Measurements from ENCODE around the gene AP3D1. TPM values are rescaled to one million over a fixed set of nuclear protein-coding genes. Genes with fewer than 3 reads are reported as not detected.

AP3D1 gene
- total RNA-seq, 3 donors from 2014 or later = 91.9 to 109 (median 108) TPM

GRCh38 chr19:2058570-2059421, 92.6 kb downstream of the AP3D1 start:
- Mint-ChIP-seq H3K4me3 (no peak overlapping the region), H3K27me3 (ENCODE audit: low read depth) (no peaks in the 10 kb centered on the region), H3K36me3 (ENCODE audit: insufficient read depth) (no peaks in the 10 kb centered on the region), H3K4me1 (ENCODE audit: low read depth) (peaks cover 59% of the 10 kb centered on the region), H3K9me3 (no peaks in the 10 kb centered on the region)
- ATAC-seq (no peak), DNase-seq (no peak)

GRCh38 chr19:2057484-2058469, 93.6 kb downstream of the AP3D1 start:
- ATAC-seq = no peak
- Mint-ChIP-seq H3K4me3 (no peak overlapping the region), H3K9me3 (no peaks in the 10 kb centered on the region), H3K27me3 (ENCODE audit: low read depth) (no peaks in the 10 kb centered on the region), H3K4me1 (ENCODE audit: low read depth) (peaks cover 57% of the 10 kb centered on the region), H3K36me3 (ENCODE audit: insufficient read depth) (no peaks in the 10 kb centered on the region)
- no peak for DNase-seq

GRCh38 chr19:2056837-2057192, 94.6 kb downstream of the AP3D1 start:
- no peak for ATAC-seq
- H3K36me3 Mint-ChIP-seq (ENCODE audit: insufficient read depth) = no peaks in the 10 kb centered on the region
- no peak overlapping the region for H3K4me3 Mint-ChIP-seq
- DNase-seq = no peak
- no peaks in the 10 kb centered on the region for H3K27me3 Mint-ChIP-seq (ENCODE audit: low read depth)
- H3K4me1 Mint-ChIP-seq (ENCODE audit: low read depth) = peaks cover 53% of the 10 kb centered on the region
- no peaks in the 10 kb centered on the region for H3K9me3 Mint-ChIP-seq

GRCh38 chr19:2055931-2056836, 95.2 kb downstream of the AP3D1 start:
- Mint-ChIP-seq H3K4me3 (peak overlapping the region; percentile 42), H3K27me3 (ENCODE audit: low read depth) (no peaks in the 10 kb centered on the region), H3K9me3 (no peaks in the 10 kb centered on the region), H3K36me3 (ENCODE audit: insufficient read depth) (no peaks in the 10 kb centered on the region), H3K4me1 (ENCODE audit: low read depth) (peaks cover 55% of the 10 kb centered on the region)
- no peak for DNase-seq
- no peak for ATAC-seq

- no peaks in the 10 kb centered on the region for H3K9me3 Mint-ChIP-seq
- no peaks in the 10 kb centered on the region for H3K27me3 Mint-ChIP-seq (ENCODE audit: low read depth)
- H3K4me3 Mint-ChIP-seq = no peak overlapping the region
- DNase-seq = no peak
- no peak for ATAC-seq
- H3K4me1 Mint-ChIP-seq (ENCODE audit: low read depth) = peaks cover 47% of the 10 kb centered on the region
- H3K36me3 Mint-ChIP-seq (ENCODE audit: insufficient read depth) = no peaks in the 10 kb centered on the region
Measured at GRCh38 chr19:2054763-2055162, 96.6 kb downstream of the AP3D1 start.

GRCh38 chr19:2053601-2054389, 97.6 kb downstream of the AP3D1 start:
- Mint-ChIP-seq H3K4me1 (ENCODE audit: low read depth) (peaks cover 49% of the 10 kb centered on the region), H3K36me3 (ENCODE audit: insufficient read depth) (no peaks in the 10 kb centered on the region), H3K4me3 (no peak overlapping the region), H3K9me3 (no peaks in the 10 kb centered on the region), H3K27me3 (ENCODE audit: low read depth) (no peaks in the 10 kb centered on the region)
- no peak for ATAC-seq
- DNase-seq = no peak

- Mint-ChIP-seq H3K9me3 (no peaks in the 10 kb centered on the region), H3K4me1 (ENCODE audit: low read depth) (peaks cover 47% of the 10 kb centered on the region), H3K4me3 (peak overlapping the region; percentile 74), H3K36me3 (ENCODE audit: insufficient read depth) (no peaks in the 10 kb centered on the region), H3K27me3 (ENCODE audit: low read depth) (no peaks in the 10 kb centered on the region)
- DNase-seq (no peak), ATAC-seq (no peak)
Measured at GRCh38 chr19:2051773-2052704, 99.3 kb downstream of the AP3D1 start.

GRCh38 chr19:2050991-2051772, 100.2 kb downstream of the AP3D1 start, which contains the start of gene MKNK2:
Gene MKNK2, minus strand, starts transcription at chr19:2051244. Its CDS starts 393 bp downstream, at chr19:2050851.
- H3K36me3 Mint-ChIP-seq (ENCODE audit: insufficient read depth) = no peaks in the 10 kb centered on the region
- DNase-seq = peak; percentile 97
- H3K4me3 Mint-ChIP-seq = peak within 1 kb of the TSS; percentile 86
- H3K4me1 Mint-ChIP-seq (ENCODE audit: low read depth) = peaks cover 45% of the 10 kb centered on the region
- peak; percentile 86 to 89 for ATAC-seq
- H3K9me3 Mint-ChIP-seq = no peaks in the 10 kb centered on the region
- no peaks in the 10 kb centered on the region for H3K27me3 Mint-ChIP-seq (ENCODE audit: low read depth)

Other genes with a start within 250 kb of the AP3D1 start
- gene ADAT3, start 246.2 kb downstream of the AP3D1 start, total RNA-seq = 1 to 10 TPM; 7.3 to 7.8 (median 7.7) TPM
- gene SCAMP4, start 246.2 kb downstream of the AP3D1 start, total RNA-seq = 10 to 100 TPM; 37.2 to 40.3 (median 39.4) TPM
- 10 to 100 TPM; 52.7 to 60.6 (median 59.0) TPM for gene CSNK1G2, start 210.4 kb downstream of the AP3D1 start, total RNA-seq
- 10 to 100 TPM; 12.6 to 17.2 (median 14.4) TPM for gene BTBD2, start 135.9 kb downstream of the AP3D1 start, total RNA-seq
- gene MKNK2, start 100.3 kb downstream of the AP3D1 start, total RNA-seq = 100 to 1,000 TPM; 122 to 130 (median 128) TPM
- 100 to 1,000 TPM; 128 to 137 (median 137) TPM for gene MOB3A, start 55.2 kb downstream of the AP3D1 start, total RNA-seq
- gene IZUMO4, start 54.7 kb downstream of the AP3D1 start, total RNA-seq = 1 to 10 TPM; 3.4 to 4.6 (median 4.2) TPM
- gene DOT1L, start 12.4 kb upstream of the AP3D1 start, total RNA-seq = 10 to 100 TPM; 89.3 to 96.0 (median 94.0) TPM
- gene PLEKHJ1, start 84.8 kb upstream of the AP3D1 start, total RNA-seq = 10 to 100 TPM; 69.0 to 92.2 (median 71.4) TPM
- gene SF3A2, start 85.3 kb upstream of the AP3D1 start, total RNA-seq = 100 to 1,000 TPM; 174 to 195 (median 179) TPM
- 1 to 10 TPM; 3.9 to 9.4 (median 5.8) TPM for gene AMH, start 97.8 kb upstream of the AP3D1 start, total RNA-seq
- under 1 TPM; 0.63 to 0.95 (median 0.89) TPM for gene JSRP1, start 104.9 kb upstream of the AP3D1 start, total RNA-seq
- gene PEAK3, start 130.6 kb upstream of the AP3D1 start, total RNA-seq = under 1 TPM in 1 of 3 donors, not detected in 2; 0.11 TPM
- gene LINGO3, start 156.6 kb upstream of the AP3D1 start, total RNA-seq = not detected
- gene LSM7, start 177.0 kb upstream of the AP3D1 start, total RNA-seq = 100 to 1,000 TPM; 275 to 313 (median 307) TPM
- gene SPPL2B, start 177.1 kb upstream of the AP3D1 start, total RNA-seq = 10 to 100 TPM; 42.1 to 45.3 (median 42.2) TPM
- not detected for gene TMPRSS9, start 208.7 kb upstream of the AP3D1 start, total RNA-seq

All from activated T-cell treated with anti-CD3 and anti-CD28 coated beads, Interleukin-2, amount 50 U/mL, for 4 hours (primary cell).